GM19455 (cell line): ENCODE results near the gene MRPL55.

Source experiments
- ATAC-seq: cut with Tn5 transposase; IDR thresholded peaks from one replicate; pipeline ENCODE4 v1.9.1; 2021; ENCODE audit not compliant: unreplicated experiment

Gene MRPL55

DNA sequence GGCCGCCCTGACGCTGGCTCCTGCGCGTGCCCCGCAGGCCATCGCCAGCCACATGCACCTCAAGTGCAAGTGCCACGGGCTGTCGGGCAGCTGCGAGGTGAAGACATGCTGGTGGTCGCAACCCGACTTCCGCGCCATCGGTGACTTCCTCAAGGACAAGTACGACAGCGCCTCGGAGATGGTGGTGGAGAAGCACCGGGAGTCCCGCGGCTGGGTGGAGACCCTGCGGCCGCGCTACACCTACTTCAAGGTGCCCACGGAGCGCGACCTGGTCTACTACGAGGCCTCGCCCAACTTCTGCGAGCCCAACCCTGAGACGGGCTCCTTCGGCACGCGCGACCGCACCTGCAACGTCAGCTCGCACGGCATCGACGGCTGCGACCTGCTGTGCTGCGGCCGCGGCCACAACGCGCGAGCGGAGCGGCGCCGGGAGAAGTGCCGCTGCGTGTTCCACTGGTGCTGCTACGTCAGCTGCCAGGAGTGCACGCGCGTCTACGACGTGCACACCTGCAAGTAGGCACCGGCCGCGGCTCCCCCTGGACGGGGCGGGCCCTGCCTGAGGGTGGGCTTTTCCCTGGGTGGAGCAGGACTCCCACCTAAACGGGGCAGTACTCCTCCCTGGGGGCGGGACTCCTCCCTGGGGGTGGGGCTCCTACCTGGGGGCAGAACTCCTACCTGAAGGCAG is 50.0 kb downstream of the MRPL55 start:
- ATAC-seq, result no peak

DNA sequence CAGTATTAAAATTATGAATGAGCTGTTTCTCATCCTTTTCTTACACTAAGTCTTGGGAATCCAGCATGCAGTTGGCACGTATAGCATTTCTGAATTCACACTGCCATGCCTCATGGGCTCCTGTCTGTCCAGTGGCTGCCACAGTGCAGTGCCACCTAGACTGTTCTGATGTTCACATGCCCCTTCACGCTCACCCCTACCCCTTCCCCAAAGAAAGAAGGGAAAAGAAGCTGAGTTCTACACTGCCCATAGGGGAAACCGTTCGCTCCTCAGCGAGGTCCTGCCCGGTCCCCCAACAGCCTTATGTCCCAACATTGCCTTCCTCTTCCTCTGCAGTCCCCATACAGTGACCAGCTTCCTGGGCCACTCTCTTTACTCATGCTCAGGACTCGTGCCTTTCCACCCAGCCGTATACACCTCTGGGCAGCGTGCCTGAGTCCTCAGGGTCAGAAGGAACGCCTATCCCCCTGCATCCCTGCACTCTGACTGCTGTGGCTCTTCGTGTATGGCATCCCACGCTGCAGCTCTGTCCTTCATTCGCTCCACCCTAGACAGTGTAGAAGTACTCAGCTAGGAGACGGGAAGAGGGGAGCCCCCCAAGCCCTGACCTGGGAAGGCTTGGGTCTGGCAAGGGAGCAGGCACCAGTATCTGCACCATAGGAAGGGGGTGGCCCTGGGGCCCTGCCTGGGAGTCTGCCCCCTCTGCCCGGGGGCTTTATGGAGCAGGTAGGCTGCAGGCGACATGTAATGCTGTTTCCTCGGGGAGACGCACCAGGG is 50.7 kb downstream of the MRPL55 start:
- ATAC-seq, result no peak
